Spleen (tissue), 13 donors: ENCODE results near the gene GGNBP2. TPM values are rescaled to one million over a fixed set of nuclear protein-coding genes. Genes with fewer than 3 reads are reported as not detected.

Experiments
- DNase-seq: peaks from one replicate; pipeline ENCODE4 v3.0.0-alpha.2; 2020
- H3K27ac ChIP-seq, 8 donors: fragments of 200-600 bp; sonication (generic) in 7 of 8; 1 replicate in 4 of 8; 2 replicates in 4 of 8; pipeline versions ENCODE4 v1.5.0 to v1.8.0; 2016 to 2021; ENCODE audit warnings: inconsistent platforms in 4 of 8, mild to moderate bottlenecking in 4 of 8, moderate library complexity in 1 of 8
- H3K27me3 ChIP-seq, 7 donors: fragments of 200-600 bp; sonication (generic) in 6 of 7; replicated peaks in 1 of 7; 1 replicate in 4 of 7; 2 replicates in 3 of 7; pipeline versions ENCODE4 v1.5.0 to v1.8.0; 2016 to 2021; ENCODE audit warnings: inconsistent platforms in 3 of 7, mild to moderate bottlenecking in 1 of 7
- H3K36me3 ChIP-seq, 6 donors: fragments of 200-600 bp; sonication (generic) in 5 of 6; 1 replicate in 4 of 6; 2 replicates in 2 of 6; pipeline versions ENCODE4 v1.5.0 to v1.8.0; 2016 to 2021; ENCODE audit warnings: inconsistent platforms in 2 of 6
- H3K4me1 ChIP-seq, 6 donors: fragments of 200-600 bp; sonication (generic) in 5 of 6; 1 replicate in 3 of 6; 2 replicates in 3 of 6; pipeline versions ENCODE4 v1.5.0 to v1.8.0; 2016 to 2021; ENCODE audit warnings: inconsistent platforms in 3 of 6
- H3K4me3 ChIP-seq, 8 donors: fragments of 200-600 bp; sonication (generic) in 7 of 8; 1 replicate in 4 of 8; 2 replicates in 4 of 8; pipeline versions ENCODE4 v1.5.0 to v1.8.0; 2016 to 2021; ENCODE audit warnings: inconsistent platforms in 4 of 8, mild to moderate bottlenecking in 4 of 8, moderate library complexity in 2 of 8
- H3K9me3 ChIP-seq, 8 donors: fragments of 200-600 bp; sonication (generic) in 7 of 8; 1 replicate in 4 of 8; 2 replicates in 4 of 8; pipeline versions ENCODE4 v1.5.0 to v1.8.0; 2016 to 2021; ENCODE audit warnings: inconsistent platforms in 4 of 8
- POLR2A ChIP-seq, 3 donors: fragments of 450-650 bp; IDR thresholded peaks; one replicate each; pipeline ENCODE4 v1.5.1; 2017; ENCODE audit warnings: antibody characterized with exemption in 3 of 3, mild to moderate bottlenecking in 1 of 3
- POLR2AphosphoS5 ChIP-seq, 3 donors: sonication (generic); formaldehyde crosslinking; IDR thresholded peaks; one replicate each; pipeline ENCODE4 v1.5.1; 2017; ENCODE audit warnings: antibody characterized with exemption in 3 of 3
- WGBS, 5 donors: extraction: QIAGEN DNeasy Blood & Tissue Kit in 3 of 5; methylation state at CpG; one replicate each; pipeline versions ENCODE4 v1.1.5 to v1.1.7; 2013 to 2018; 5-methylcytosine and 5-hydroxymethylcytosine counted together
- intact Hi-C: fragments of 100-400 bp; cut with DNase I; formaldehyde crosslinking; loops from one replicate; pipeline ENCODE4 v1.15.0; 2023; ENCODE audit warnings: low total_unique reads
- long read RNA-seq, 2 donors: transcript quantifications; one replicate each; lab custom pipeline, GENCODE V29; 2026
- polyA plus RNA-seq, 3 donors: library from polyadenylated mRNA; stranded (reverse); fragments of 200-250 nt; gene quantifications; one replicate each; pipeline ENCODE4 v1.2.1, GENCODE V29; 2013
- total RNA-seq, 7 donors: library from RNA; depleted of rRNA in 3 of 7; stranded (reverse); fragments of >200 nt in 3 of 7; fragmentation: NEBNext Ultra II Directional in 4 of 7; extraction: Animal tissue kit (Norgen Biotek cat#: 25700) in 4 of 7; gene quantifications; one replicate each; pipeline versions ENCODE4 v1.1.0 to v1.2.1, GENCODE V29; 2016 to 2021
- TF ChIP-seq, protein P1 (sequence below), 11 experiments: fragments of 200-600 bp in 7 of 11; fragments of 450-650 bp in 4 of 11; sonication (generic) in 4 of 11; IDR thresholded peaks in 8 of 11; conservative IDR thresholded peaks in 3 of 11; 1 replicate in 7 of 11; 2 replicates in 4 of 11; pipeline versions ENCODE4 v1.4.0 to v1.8.0; 2016 to 2021; ENCODE audit warnings: antibody characterized with exemption in 11 of 11, inconsistent platforms in 4 of 11, mild to moderate bottlenecking in 1 of 11
- donor health status: healthy with polysubstance abuse.
- donor health status: DM: no; HTN: no; CAD: no; lungs with moderate emphysema.
- donor health status: DM: no; HTN: no; CAD: no.
- donor health status: Bipolar disorder and iron deficiency.
- donor health status: healthy.
- donor health status: DM: no; HTN: no; CAD: no.
- donor health status: DM: yes; HTN: yes; CAD: no.

Gene GGNBP2
- total RNA-seq (100 to 1,000 TPM in 2 of 7 donors, 10 to 100 TPM in 5; 83.3 to 123 (median 94.7) TPM), polyA plus RNA-seq (10 to 100 TPM; 60.8 to 65.5 (median 61.3) TPM)
- long read RNA-seq, donor 1, transcript GGNBP2-212 (14 exons, 2,847 nt), result major isoform, 5 of 13 reads
- long read RNA-seq, donor 1, partial matches to known transcripts, result 0 of 13 reads
- long read RNA-seq, donor 1, other reads (novel, unspliced or antisense), result 0 of 13 reads
- long read RNA-seq, donor 2, partial matches to known transcripts, result 0 of 6 reads
- long read RNA-seq, donor 2, other reads (novel, unspliced or antisense), result 0 of 6 reads

GRCh38 chr17:36544307-36545076 lies at the start of gene GGNBP2:
TSS of gene GGNBP2 (plus strand) at chr17:36544919. CDS start at chr17:36545725, 806 bp downstream.
- WGBS, 5 donors, result 0 to 1% (median 0%) methylated on average over 51 to 71 of the region's 71 CpGs
- Histone ChIP-seq H3K9me3 (no peaks in the 10 kb centered on the region), H3K4me3 (peak within 1 kb of the TSS; percentile 73 to 98 (median 94)), H3K27ac (peak within 1 kb of the TSS; percentile 99 to 100 (median 100)), H3K27me3 (no peaks in the 10 kb centered on the region), H3K36me3 (peaks cover 0 to 20% (median 0%) of the 10 kb centered on the region in 6 donors), H3K4me1 (peaks cover 35 to 55% (median 50%) of the 10 kb centered on the region in 6 donors)
- peak; percentile 99 for DNase-seq
- TF ChIP-seq, protein P1, sequence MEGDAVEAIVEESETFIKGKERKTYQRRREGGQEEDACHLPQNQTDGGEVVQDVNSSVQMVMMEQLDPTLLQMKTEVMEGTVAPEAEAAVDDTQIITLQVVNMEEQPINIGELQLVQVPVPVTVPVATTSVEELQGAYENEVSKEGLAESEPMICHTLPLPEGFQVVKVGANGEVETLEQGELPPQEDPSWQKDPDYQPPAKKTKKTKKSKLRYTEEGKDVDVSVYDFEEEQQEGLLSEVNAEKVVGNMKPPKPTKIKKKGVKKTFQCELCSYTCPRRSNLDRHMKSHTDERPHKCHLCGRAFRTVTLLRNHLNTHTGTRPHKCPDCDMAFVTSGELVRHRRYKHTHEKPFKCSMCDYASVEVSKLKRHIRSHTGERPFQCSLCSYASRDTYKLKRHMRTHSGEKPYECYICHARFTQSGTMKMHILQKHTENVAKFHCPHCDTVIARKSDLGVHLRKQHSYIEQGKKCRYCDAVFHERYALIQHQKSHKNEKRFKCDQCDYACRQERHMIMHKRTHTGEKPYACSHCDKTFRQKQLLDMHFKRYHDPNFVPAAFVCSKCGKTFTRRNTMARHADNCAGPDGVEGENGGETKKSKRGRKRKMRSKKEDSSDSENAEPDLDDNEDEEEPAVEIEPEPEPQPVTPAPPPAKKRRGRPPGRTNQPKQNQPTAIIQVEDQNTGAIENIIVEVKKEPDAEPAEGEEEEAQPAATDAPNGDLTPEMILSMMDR (IDR thresholded peaks at IDR 0.05 in 8 of 11, conservative IDR thresholded peaks at IDR 0.05 in 3 of 11), result peak in 2 of 11 experiments; percentile 25 to 28
- TF ChIP-seq POLR2AphosphoS5 (IDR thresholded peaks at IDR 0.05), result peak; percentile 99
- TF ChIP-seq POLR2A (IDR thresholded peaks at IDR 0.05), result peak in 2 of 3 donors; percentile 88 to 94
- intact Hi-C loops, result no loop called here

GRCh38 chr17:36495076-36495578 lies 49.6 kb upstream of the GGNBP2 start:
- WGBS, 5 donors, result 78 to 96% (median 81%) methylated on average over 3 of the region's 3 CpGs
- Histone ChIP-seq H3K9me3 (no peaks in the 10 kb centered on the region), H3K4me3 (no peak overlapping the region), H3K27me3 (no peaks in the 10 kb centered on the region), H3K4me1 (peaks cover 0 to 18% (median 2%) of the 10 kb centered on the region in 6 donors), H3K36me3 (peaks cover 0 to 94% (median 75%) of the 10 kb centered on the region in 6 donors), H3K27ac (no peak overlapping the region)
- TF ChIP-seq, protein P1 (IDR thresholded peaks at IDR 0.05 in 8 of 11, conservative IDR thresholded peaks at IDR 0.05 in 3 of 11), result no peak
- no peak for TF ChIP-seq POLR2AphosphoS5 (IDR thresholded peaks at IDR 0.05)
- TF ChIP-seq POLR2A (IDR thresholded peaks at IDR 0.05), result no peak
- no peak for DNase-seq
- intact Hi-C loops, result no loop called here

GRCh38 chr17:36496018-36496789 lies 48.5 kb upstream of the GGNBP2 start:
- intact Hi-C loops, result no loop called here
- Histone ChIP-seq H3K36me3 (peaks cover 0 to 100% (median 79%) of the 10 kb centered on the region in 6 donors), H3K4me3 (no peak overlapping the region), H3K4me1 (peaks cover 0 to 8% (median 0%) of the 10 kb centered on the region in 6 donors), H3K9me3 (no peaks in the 10 kb centered on the region), H3K27me3 (no peaks in the 10 kb centered on the region), H3K27ac (no peak overlapping the region)
- TF ChIP-seq, protein P1 (IDR thresholded peaks at IDR 0.05 in 8 of 11, conservative IDR thresholded peaks at IDR 0.05 in 3 of 11), result no peak
- no peak for TF ChIP-seq POLR2AphosphoS5 (IDR thresholded peaks at IDR 0.05)
- TF ChIP-seq POLR2A (IDR thresholded peaks at IDR 0.05), result no peak
- no peak for DNase-seq
- 91 to 94% (median 94%) methylated on average over 9 of the region's 9 CpGs for WGBS, 5 donors
